K562 (cell line): ENCODE results near the gene TCF3. TPM values are rescaled to one million over a fixed set of nuclear protein-coding genes. Genes with fewer than 3 reads are reported as not detected.

Experiments used
- CCNT2 ChIP-seq: IDR thresholded peaks from 2 replicates; pipeline ENCODE4 v1.6.1; 2011; ENCODE audit warnings: borderline replicate concordance, low read depth, mild to moderate bottlenecking, moderate library complexity, mixed read lengths, low read length; ENCODE audit not compliant: insufficient read length; ENCODE audit errors: extremely low read depth
- CREB1 ChIP-seq, 2 experiments: sonication (generic) in 1 of 2; formaldehyde crosslinking in 1 of 2; IDR thresholded peaks; 2 replicates each; pipeline versions ENCODE4 v1.6.1 to v1.8.0; 2012 to 2022; ENCODE audit warnings: inconsistent platforms in 1 of 2, mild to moderate bottlenecking in 1 of 2, missing genetic modification reagents in 1 of 2, moderate library complexity in 1 of 2
- CSDE1 ChIP-seq, 2 experiments: fragments of 450-650 bp; IDR thresholded peaks; 2 replicates each; pipeline ENCODE4 v1.6.1; 2016; ENCODE audit warnings: mild to moderate bottlenecking in 1 of 2
- DNMT1 ChIP-seq: fragments of 450-650 bp; IDR thresholded peaks from 2 replicates; pipeline ENCODE4 v1.6.1; 2016; ENCODE audit warnings: antibody characterized with exemption, mild to moderate bottlenecking
- MAZ ChIP-seq, 2 experiments: fragments of 450-650 bp in 1 of 2; sonication (generic) in 1 of 2; formaldehyde crosslinking; IDR thresholded peaks in 1 of 2; conservative IDR thresholded peaks in 1 of 2; 2 replicates each; pipeline versions ENCODE4 v1.4.0 to v1.5.0; 2020; ENCODE audit warnings: mild to moderate bottlenecking in 1 of 2, missing genetic modification reagents in 1 of 2
- MIER1 ChIP-seq: fragments of 450-650 bp; IDR thresholded peaks from 2 replicates; pipeline ENCODE4 v1.6.1; 2016; ENCODE audit warnings: antibody characterized with exemption, mild to moderate bottlenecking, low read depth
- NONO ChIP-seq, 2 experiments: fragments of 200-400 bp in 1 of 2; fragments of 450-650 bp in 1 of 2; formaldehyde crosslinking in 1 of 2; IDR thresholded peaks; 2 replicates each; pipeline ENCODE4 v1.6.1; 2017; ENCODE audit warnings: low read depth in 2 of 2, mild to moderate bottlenecking in 2 of 2, moderate library complexity in 2 of 2, low read length in 1 of 2
- REST ChIP-seq, 2 experiments: fragments of 450-650 bp; formaldehyde crosslinking in 1 of 2; IDR thresholded peaks; 2 replicates each; pipeline versions ENCODE4 v1.4.0 to v1.6.1; 2014 to 2020; ENCODE audit warnings: mild to moderate bottlenecking in 2 of 2, borderline replicate concordance in 1 of 2, low read depth in 1 of 2
- SIN3A ChIP-seq, 2 experiments: fragments of 150-350 bp in 1 of 2; IDR thresholded peaks; 2 replicates each; pipeline ENCODE4 v1.6.1; 2011 to 2016; ENCODE audit warnings: borderline replicate concordance in 2 of 2, low read depth in 2 of 2, low read length in 2 of 2, mild to moderate bottlenecking in 2 of 2, moderate library complexity in 2 of 2; ENCODE audit not compliant: control insufficient read depth in 1 of 2
- TAF1 ChIP-seq: IDR thresholded peaks from 2 replicates; pipeline ENCODE4 v1.6.1; 2011; ENCODE audit warnings: mild to moderate bottlenecking, low read length, moderate library complexity; ENCODE audit not compliant: insufficient read depth, control insufficient read depth, severe bottlenecking; ENCODE audit errors: extremely low read depth
- TFAP4 ChIP-seq: sonication (generic); formaldehyde crosslinking; IDR thresholded peaks from 2 replicates; pipeline ENCODE4 v1.8.0; 2022; ENCODE audit warnings: missing genetic modification reagents, mild to moderate bottlenecking, moderate library complexity, borderline replicate concordance
- XRCC5 ChIP-seq: fragments of 200-400 bp; formaldehyde crosslinking; IDR thresholded peaks from 2 replicates; pipeline ENCODE4 v1.6.1; 2017; ENCODE audit warnings: low read depth, mild to moderate bottlenecking, low read length
- YY1 ChIP-seq, 3 experiments: IDR thresholded peaks; 2 replicates each; pipeline ENCODE4 v1.6.1; 2011; ENCODE audit warnings: low read length in 2 of 3, mild to moderate bottlenecking in 2 of 3, moderate library complexity in 2 of 3, borderline replicate concordance in 1 of 3, control low read depth in 1 of 3, low read depth in 1 of 3; ENCODE audit not compliant: insufficient read depth in 3 of 3, insufficient replicate concordance in 2 of 3, control insufficient read depth in 1 of 3, insufficient read length in 1 of 3; ENCODE audit errors: extremely low read depth in 1 of 3
- ZBTB7A ChIP-seq: IDR thresholded peaks from 2 replicates; pipeline ENCODE4 v1.6.1; 2011; ENCODE audit warnings: low read depth, mild to moderate bottlenecking, low read length, moderate library complexity, borderline replicate concordance; ENCODE audit not compliant: control insufficient read depth
- polyA plus RNA-seq, 8 experiments: library from polyadenylated mRNA; depleted of rRNA in 4 of 8; stranded (reverse) in 5 of 8; unstranded in 3 of 8; fragments of >200 nt; fragmentation: Nextera tagmentation in 2 of 8; fragmentation: Illumina TruSeq in 1 of 8; extraction: Ambion mirVana in 2 of 8; extraction: Trizol in 1 of 8; gene quantifications; 2 replicates each; pipeline versions ENCODE4 v1.2.1 to v1.2.3, GENCODE V29; 2011 to 2014; ENCODE audit warnings: inconsistent platforms in 1 of 8, missing spikeins in 1 of 8
- total RNA-seq, 7 experiments: library from RNA; depleted of rRNA in 6 of 7; stranded (reverse); fragments of >200 nt in 6 of 7; fragmentation: Illumina TruSeq in 2 of 7; extraction: Trizol in 2 of 7; gene quantifications; 2 replicates each; pipeline versions ENCODE4 v1.2.1 to v1.2.3, GENCODE V29; 2011 to 2021; ENCODE audit warnings: low replicate concordance in 1 of 7

The TCF3 gene
- total and polyA plus RNA-seq, 9 of the 15 experiments (the other 6 are each of a cell fraction or from before 2014, with no cell fraction given) = 5.6 to 259 (median 84.0) TPM

- TF ChIP-seq REST (IDR thresholded peaks at IDR 0.05; ENCODE audit: borderline replicate concordance) = 0 out of 2 replicates have a peak, but pooled peaks have one; percentile 20
- TF ChIP-seq REST (CRISPR knock-in tag; IDR thresholded peaks at IDR 0.05; ENCODE audit: low read depth) = no peak
- TF ChIP-seq MAZ (CRISPR knock-in tag; conservative IDR thresholded peaks at IDR 0.05 in 1 of 2, IDR thresholded peaks at IDR 0.05 in 1 of 2) = peak in 1 of 2 experiments; percentile 60; a peak in 1 of 4 replicates
- TF ChIP-seq TAF1 = peak; percentile 18
- 0 out of 2 replicates have a peak, but pooled peaks have one; percentile 5 for TF ChIP-seq MIER1
- peak in 1 of 3 experiments; percentile 14 for TF ChIP-seq YY1 (IDR thresholded peaks at IDR 0.05; ENCODE audit: borderline replicate concordance in 1 of 3, control insufficient read depth in 1 of 3, extremely low read depth in 1 of 3, insufficient read depth in 3 of 3, insufficient read length in 1 of 3, insufficient replicate concordance in 2 of 3, low read depth in 1 of 3, low read length in 2 of 3)
- TF ChIP-seq NONO (IDR thresholded peaks at IDR 0.05; ENCODE audit: low read depth in 2 of 2, low read length in 1 of 2) = peak in 1 of 2 experiments; percentile 28; a peak in 2 of 4 replicates
- peak; percentile 34; the same call in 1 of the 2 replicates for TF ChIP-seq TFAP4
- TF ChIP-seq XRCC5 = 0 out of 2 replicates have a peak, but pooled peaks have one; percentile 17
- peak in 1 of 2 experiments; percentile 69; a peak in 1 of 4 replicates for TF ChIP-seq SIN3A (IDR thresholded peaks at IDR 0.05; ENCODE audit: borderline replicate concordance in 2 of 2, control insufficient read depth in 1 of 2, low read depth in 2 of 2, low read length in 2 of 2)
- no peak for TF ChIP-seq DNMT1
- no peak for TF ChIP-seq CREB1 (IDR thresholded peaks at IDR 0.05)
- no peak; the same call in 1 of the 2 replicates for TF ChIP-seq CREB1 (CRISPR knock-in tag; IDR thresholded peaks at IDR 0.05)
- no peak for TF ChIP-seq CSDE1 (IDR thresholded peaks at IDR 0.05)
- TF ChIP-seq ZBTB7A = peak; percentile 81; the same call in 1 of the 2 replicates
- TF ChIP-seq CCNT2 = peak; percentile 71
Measured at GRCh38 chr19:1651568-1652291, 685 bp downstream of the TCF3 start (continued).
